Tongue (tissue), 1 donor: ENCODE measurements around the gene SFRP2. TPM values are rescaled to one million over a fixed set of nuclear protein-coding genes. Genes with fewer than 3 reads are reported as not detected.

Experiments used
- total RNA-seq: library from RNA; depleted of rRNA; stranded (reverse); fragments of >200 nt; gene quantifications from one replicate; pipeline ENCODE4 v1.2.3, GENCODE V29; 2014

Gene SFRP2
- total RNA-seq, 1 donor from 2014 or later, result 111 TPM

Other genes starting within 250 kb of the SFRP2 start
- 7.1 TPM for gene TLR2, start 104.8 kb downstream of the SFRP2 start, total RNA-seq
- 3.8 TPM for gene RNF175, start 29.1 kb downstream of the SFRP2 start, total RNA-seq